DND-41 (cell line): ENCODE measurements around the gene SMAGP.

Experiments
- ATAC-seq: fragments of 200-7000 bp; cut with Tn5 transposase; 3 replicates; pipeline ENCODE4 v1.9.1; 2021; ENCODE audit warnings: low read depth; ENCODE audit not compliant: insufficient read depth
- DNase-seq: peaks from one replicate; pipeline ENCODE4 v3.0.0-alpha.2; 2020
- H2AFZ ChIP-seq: 2 replicates; pipeline ENCODE4 v1.6.0; 2012; ENCODE audit warnings: low read depth, low read length
- H3K27ac ChIP-seq: 2 replicates; pipeline ENCODE4 v1.5.1; 2012; ENCODE audit warnings: low read length, inconsistent platforms
- H3K27me3 ChIP-seq: fragments of 200-600 bp; sonication (generic); 2 replicates; pipeline ENCODE4 v1.6.0; 2012; ENCODE audit warnings: low read length, mild to moderate bottlenecking, inconsistent platforms; ENCODE audit not compliant: insufficient read depth, poor library complexity
- H3K36me3 ChIP-seq: 2 replicates; pipeline ENCODE4 v1.5.1; 2012; ENCODE audit warnings: low read length, inconsistent platforms; ENCODE audit not compliant: insufficient read depth
- H3K4me1 ChIP-seq: 2 replicates; pipeline ENCODE4 v1.5.1; 2012; ENCODE audit warnings: mild to moderate bottlenecking, low read length; ENCODE audit not compliant: insufficient read depth
- H3K4me2 ChIP-seq: 2 replicates; pipeline ENCODE4 v1.6.0; 2012; ENCODE audit warnings: mild to moderate bottlenecking, moderate library complexity, low read length, inconsistent platforms; ENCODE audit not compliant: insufficient read depth
- H3K4me3 ChIP-seq, 2 experiments: fragments of 200-600 bp in 1 of 2; shearing (Covaris generic) in 1 of 2; 2 replicates each; pipeline ENCODE4 v1.5.1; 2012 to 2016; ENCODE audit warnings: inconsistent platforms in 2 of 2, low read length in 2 of 2, mild to moderate bottlenecking in 2 of 2, low read depth in 1 of 2, moderate library complexity in 1 of 2
- H3K79me2 ChIP-seq: 2 replicates; pipeline ENCODE4 v1.6.0; 2012; ENCODE audit warnings: low read length, inconsistent platforms; ENCODE audit not compliant: insufficient read depth
- H3K9ac ChIP-seq: 2 replicates; pipeline ENCODE4 v1.6.0; 2012; ENCODE audit warnings: low read depth, mild to moderate bottlenecking, inconsistent platforms, low read length, moderate library complexity
- H3K9me3 ChIP-seq: 2 replicates; pipeline ENCODE4 v1.5.1; 2012; ENCODE audit warnings: low read length, moderate library complexity, mild to moderate bottlenecking, inconsistent platforms; ENCODE audit not compliant: insufficient read depth, severe bottlenecking
- H4K20me1 ChIP-seq: 2 replicates; pipeline ENCODE4 v1.6.0; 2012; ENCODE audit warnings: low read length; ENCODE audit not compliant: insufficient read depth
- EZH2 ChIP-seq: IDR thresholded peaks from 3 replicates; pipeline ENCODE4 v1.6.1; 2012; ENCODE audit warnings: borderline replicate concordance, low read depth, mild to moderate bottlenecking, moderate library complexity, low read length, inconsistent platforms; ENCODE audit not compliant: severe bottlenecking
- TF ChIP-seq, protein P1 (sequence below): IDR thresholded peaks from 2 replicates; pipeline ENCODE4 v1.5.1; 2012; ENCODE audit warnings: borderline replicate concordance, low read length, moderate library complexity, mild to moderate bottlenecking; ENCODE audit not compliant: poor library complexity, severe bottlenecking; ENCODE audit errors: extremely low read depth

Gene SMAGP

DNA sequence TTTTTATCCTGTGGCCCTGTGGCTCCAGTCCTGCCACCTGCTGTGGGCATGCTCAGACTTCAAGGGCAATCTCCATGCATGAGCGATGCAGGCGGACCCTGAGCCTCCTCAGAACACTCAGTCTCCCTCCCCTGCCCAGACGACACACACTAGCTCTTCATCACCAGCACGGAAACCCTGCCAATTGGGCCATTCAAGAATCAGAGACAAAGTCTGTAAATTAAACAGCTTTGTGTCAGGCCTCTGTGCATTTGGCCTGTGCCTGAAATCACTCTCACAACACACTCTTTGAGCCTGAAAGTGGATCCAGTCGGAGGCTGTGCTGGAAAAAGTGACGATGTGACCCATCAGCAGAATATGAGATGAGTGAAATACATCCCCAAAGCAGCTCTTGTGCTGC, 64.9 kb downstream of the SMAGP start:
- H3K27ac ChIP-seq: no peak overlapping the region
- H3K4me1 ChIP-seq: no peaks in the 10 kb centered on the region
- no peak overlapping the region for H3K9ac ChIP-seq
- no peak overlapping the region for H2AFZ ChIP-seq
- H3K9me3 ChIP-seq: no peaks in the 10 kb centered on the region
- DNase-seq (no peak), ATAC-seq (no peak)
- H3K36me3 ChIP-seq: no peaks in the 10 kb centered on the region
- H3K4me3 ChIP-seq: no peak overlapping the region
- no peaks in the 10 kb centered on the region for H4K20me1 ChIP-seq
- TF ChIP-seq, protein P1, sequence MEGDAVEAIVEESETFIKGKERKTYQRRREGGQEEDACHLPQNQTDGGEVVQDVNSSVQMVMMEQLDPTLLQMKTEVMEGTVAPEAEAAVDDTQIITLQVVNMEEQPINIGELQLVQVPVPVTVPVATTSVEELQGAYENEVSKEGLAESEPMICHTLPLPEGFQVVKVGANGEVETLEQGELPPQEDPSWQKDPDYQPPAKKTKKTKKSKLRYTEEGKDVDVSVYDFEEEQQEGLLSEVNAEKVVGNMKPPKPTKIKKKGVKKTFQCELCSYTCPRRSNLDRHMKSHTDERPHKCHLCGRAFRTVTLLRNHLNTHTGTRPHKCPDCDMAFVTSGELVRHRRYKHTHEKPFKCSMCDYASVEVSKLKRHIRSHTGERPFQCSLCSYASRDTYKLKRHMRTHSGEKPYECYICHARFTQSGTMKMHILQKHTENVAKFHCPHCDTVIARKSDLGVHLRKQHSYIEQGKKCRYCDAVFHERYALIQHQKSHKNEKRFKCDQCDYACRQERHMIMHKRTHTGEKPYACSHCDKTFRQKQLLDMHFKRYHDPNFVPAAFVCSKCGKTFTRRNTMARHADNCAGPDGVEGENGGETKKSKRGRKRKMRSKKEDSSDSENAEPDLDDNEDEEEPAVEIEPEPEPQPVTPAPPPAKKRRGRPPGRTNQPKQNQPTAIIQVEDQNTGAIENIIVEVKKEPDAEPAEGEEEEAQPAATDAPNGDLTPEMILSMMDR: no peak
- TF ChIP-seq EZH2: no peak
- H3K79me2 ChIP-seq: no peaks in the 10 kb centered on the region
- no peak overlapping the region for H3K4me2 ChIP-seq
- H3K27me3 ChIP-seq: no peaks in the 10 kb centered on the region

DNA sequence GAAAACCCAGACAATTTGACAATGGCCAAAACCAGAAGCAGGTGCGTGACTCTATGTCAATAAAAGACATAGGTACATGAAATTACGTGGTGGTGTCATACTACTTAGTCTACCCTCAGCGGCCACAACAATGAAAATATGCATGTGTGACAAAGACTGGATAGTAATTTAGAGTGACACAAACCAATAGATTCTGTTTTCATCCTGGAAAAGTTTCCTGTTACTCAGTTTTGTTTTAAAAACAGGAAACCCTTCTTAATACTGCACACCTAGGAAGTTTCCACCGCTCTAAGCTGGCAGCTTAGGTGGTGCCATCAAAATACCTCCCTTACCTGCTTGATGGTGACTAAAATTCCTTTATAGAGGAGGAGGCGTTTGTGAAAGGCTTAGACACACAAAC, 67.5 kb downstream of the SMAGP start:
- no peak overlapping the region for H3K27ac ChIP-seq
- H3K9ac ChIP-seq: no peak overlapping the region
- no peak for DNase-seq
- H3K27me3 ChIP-seq: no peaks in the 10 kb centered on the region
- no peak overlapping the region for H3K4me3 ChIP-seq
- H2AFZ ChIP-seq: no peak overlapping the region
- no peak for TF ChIP-seq EZH2
- TF ChIP-seq, protein P1: no peak
- no peaks in the 10 kb centered on the region for H4K20me1 ChIP-seq
- no peaks in the 10 kb centered on the region for H3K79me2 ChIP-seq
- no peaks in the 10 kb centered on the region for H3K9me3 ChIP-seq
- H3K4me2 ChIP-seq: no peak overlapping the region
- no peaks in the 10 kb centered on the region for H3K36me3 ChIP-seq
- no peak for ATAC-seq
- H3K4me1 ChIP-seq: no peaks in the 10 kb centered on the region

DNA sequence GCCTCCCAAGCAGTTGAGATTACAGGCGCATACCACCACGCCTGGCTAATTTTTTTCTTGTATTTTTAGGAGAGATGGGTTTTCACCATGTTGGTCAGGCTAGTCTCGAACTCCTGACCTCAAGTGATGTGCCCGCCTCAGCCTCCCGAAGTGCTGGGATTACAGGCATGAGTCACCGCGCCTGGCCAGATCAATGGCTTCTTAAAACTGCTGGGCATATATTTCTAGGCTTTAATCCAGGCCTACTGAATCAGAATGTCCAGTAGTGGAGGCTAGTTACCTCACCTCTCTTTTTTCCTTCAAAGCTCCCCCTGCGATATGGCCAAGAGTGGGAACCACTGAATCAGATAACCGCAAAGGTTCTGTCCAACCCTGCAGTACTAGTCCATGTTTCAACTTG, 69.4 kb downstream of the SMAGP start:
- Histone ChIP-seq H3K4me2 (no peak overlapping the region), H3K79me2 (no peaks in the 10 kb centered on the region), H3K9ac (no peak overlapping the region), H3K27ac (no peak overlapping the region), H3K4me3 (no peak overlapping the region), H3K36me3 (no peaks in the 10 kb centered on the region), H4K20me1 (no peaks in the 10 kb centered on the region), H3K27me3 (no peaks in the 10 kb centered on the region), H3K4me1 (no peaks in the 10 kb centered on the region), H3K9me3 (no peaks in the 10 kb centered on the region), H2AFZ (no peak overlapping the region)
- ATAC-seq: no peak
- DNase-seq: no peak
- TF ChIP-seq EZH2: no peak
- TF ChIP-seq, protein P1: no peak

DNA sequence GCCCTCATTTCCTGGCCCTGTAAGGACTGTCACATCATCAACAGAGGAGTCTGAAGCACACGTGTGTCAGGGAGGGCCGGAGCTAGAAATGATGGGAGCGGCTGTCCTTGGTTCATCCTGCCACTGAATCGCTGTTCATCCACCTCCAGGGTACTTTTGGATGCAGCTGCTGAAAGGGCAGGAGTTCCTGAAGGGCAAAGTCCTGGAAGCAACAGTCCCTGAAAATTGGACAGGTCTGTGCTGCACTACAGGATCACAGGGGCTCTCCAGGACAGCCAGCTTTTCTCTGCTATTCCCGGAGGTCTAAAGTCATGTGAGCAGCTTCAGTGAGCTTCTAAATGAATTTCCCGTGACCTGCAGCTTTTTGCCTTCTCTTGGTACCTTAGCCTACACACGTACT, 70.1 kb downstream of the SMAGP start:
- H3K4me3 ChIP-seq: no peak overlapping the region
- DNase-seq: no peak

More for the DNA sequence above, 70.1 kb downstream of the SMAGP start:
- no peaks in the 10 kb centered on the region for H4K20me1 ChIP-seq
- no peaks in the 10 kb centered on the region for H3K79me2 ChIP-seq
- no peaks in the 10 kb centered on the region for H3K9me3 ChIP-seq
- no peak overlapping the region for H3K9ac ChIP-seq
- ATAC-seq: no peak
- no peaks in the 10 kb centered on the region for H3K4me1 ChIP-seq
- TF ChIP-seq, protein P1: no peak
- TF ChIP-seq EZH2: no peak
- no peaks in the 10 kb centered on the region for H3K36me3 ChIP-seq
- no peak overlapping the region for H3K27ac ChIP-seq
- H3K27me3 ChIP-seq: no peaks in the 10 kb centered on the region
- no peak overlapping the region for H2AFZ ChIP-seq
- no peak overlapping the region for H3K4me2 ChIP-seq
